GM11168 (cell line): ENCODE data around the gene LSAMP.
"Not testable (repeated sequence)": the region's sequence is repeated elsewhere in the genome, so short reads cannot be mapped to it uniquely, and the experiment has no call there.

Experiments
- in situ Hi-C: fragments of 300-500 bp; cut with MboI; formaldehyde crosslinking; loops from one replicate; pipeline ENCODE4 v1.12.0; 2022; ENCODE audit warnings: low sequenced_read_pairs; ENCODE audit not compliant: unreplicated experiment

Gene LSAMP

DNA sequence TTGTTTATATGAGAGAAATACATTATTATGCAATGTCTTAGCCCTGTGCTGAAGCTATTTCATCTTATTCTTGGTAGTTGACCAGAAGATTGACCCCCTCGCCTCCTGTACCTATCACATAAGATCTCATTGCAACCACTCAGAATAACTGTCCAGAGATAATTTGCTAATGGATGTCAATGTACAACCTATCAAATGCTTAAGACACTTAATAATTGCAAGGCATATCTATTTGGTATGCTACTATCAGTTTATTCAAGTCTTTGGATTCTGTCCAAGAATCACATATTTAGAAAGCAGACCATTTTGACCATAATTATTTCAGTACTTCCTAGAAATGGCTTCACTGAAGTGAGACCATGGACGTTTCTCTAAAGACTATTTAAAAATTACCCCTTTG lies 580.4 kb downstream of the LSAMP start:
- in situ Hi-C loops, result no loop called here

DNA sequence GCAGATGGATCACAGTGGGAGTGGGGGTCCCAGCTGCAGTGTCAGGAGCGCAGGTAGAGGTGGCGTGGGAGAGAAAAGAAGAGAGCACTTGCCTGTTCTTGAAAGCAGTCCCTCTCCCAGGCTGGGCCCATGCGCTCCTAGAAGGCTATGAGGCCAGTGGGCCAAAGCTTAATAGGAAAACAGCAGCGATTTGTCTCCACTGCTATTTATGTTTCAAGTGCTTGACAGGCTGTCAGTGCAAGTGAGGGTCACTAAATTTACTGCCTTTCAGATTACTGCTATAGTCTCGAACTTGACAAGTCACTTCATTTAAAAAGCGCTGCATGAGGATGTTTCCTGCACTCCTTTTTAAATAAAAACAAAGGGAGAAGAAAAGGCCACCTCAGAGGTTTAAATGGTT lies 582.4 kb downstream of the LSAMP start:
- in situ Hi-C loops, result no loop called here

DNA sequence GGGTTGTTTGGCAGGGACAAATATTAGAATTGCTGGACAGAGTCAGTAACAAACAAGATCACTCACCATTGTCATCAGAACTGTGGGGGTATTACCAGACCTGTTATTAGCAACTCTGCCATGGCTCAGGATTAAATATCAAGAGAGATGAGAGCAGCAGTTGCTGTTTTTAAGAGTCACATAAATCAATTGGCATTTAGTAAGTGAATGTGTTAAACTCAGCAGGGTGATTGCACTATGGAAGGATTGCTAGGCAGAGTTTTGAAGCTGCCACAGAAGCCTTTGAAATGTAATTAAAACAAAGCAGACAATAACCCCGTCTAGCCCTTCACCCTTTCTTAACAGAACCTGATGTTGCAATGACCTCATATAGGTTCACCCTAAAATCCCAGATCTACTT lies 583.2 kb downstream of the LSAMP start:
- in situ Hi-C loops, result no loop called here

DNA sequence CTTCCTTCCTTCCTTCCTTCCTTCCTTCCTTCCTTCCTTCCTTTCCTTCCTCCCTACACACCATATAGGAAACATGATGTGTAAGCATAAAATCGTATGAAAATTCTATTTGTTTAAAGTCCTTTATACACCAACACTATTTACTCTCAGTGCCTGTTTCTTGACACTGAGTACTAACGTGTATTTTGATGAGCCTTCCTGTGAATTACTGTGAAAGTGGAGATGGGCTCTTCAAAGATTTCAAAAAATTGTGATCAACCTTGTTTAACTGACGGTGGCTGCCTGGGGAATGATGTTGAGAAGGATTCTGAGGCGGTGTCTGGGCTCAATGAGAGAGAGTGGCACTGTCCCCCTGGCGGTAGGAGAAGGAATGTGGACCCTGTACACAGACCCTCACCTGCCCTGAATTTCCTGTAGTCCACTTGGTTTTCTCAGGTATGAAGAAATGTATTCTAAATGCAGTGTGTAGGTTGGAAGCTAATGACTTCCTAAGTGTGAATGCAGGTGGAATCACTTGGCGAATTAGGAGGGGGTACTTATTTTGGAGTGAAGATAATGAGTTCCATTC lies 584.0 kb downstream of the LSAMP start:
- in situ Hi-C loops, result no loop called here

GRCh38 chr3:115860766-115861165 lies 584.5 kb downstream of the LSAMP start:
- in situ Hi-C loops, result no loop called here

GRCh38 chr3:115859002-115859807 lies 586.1 kb downstream of the LSAMP start:
- in situ Hi-C loops, result no loop called here

DNA sequence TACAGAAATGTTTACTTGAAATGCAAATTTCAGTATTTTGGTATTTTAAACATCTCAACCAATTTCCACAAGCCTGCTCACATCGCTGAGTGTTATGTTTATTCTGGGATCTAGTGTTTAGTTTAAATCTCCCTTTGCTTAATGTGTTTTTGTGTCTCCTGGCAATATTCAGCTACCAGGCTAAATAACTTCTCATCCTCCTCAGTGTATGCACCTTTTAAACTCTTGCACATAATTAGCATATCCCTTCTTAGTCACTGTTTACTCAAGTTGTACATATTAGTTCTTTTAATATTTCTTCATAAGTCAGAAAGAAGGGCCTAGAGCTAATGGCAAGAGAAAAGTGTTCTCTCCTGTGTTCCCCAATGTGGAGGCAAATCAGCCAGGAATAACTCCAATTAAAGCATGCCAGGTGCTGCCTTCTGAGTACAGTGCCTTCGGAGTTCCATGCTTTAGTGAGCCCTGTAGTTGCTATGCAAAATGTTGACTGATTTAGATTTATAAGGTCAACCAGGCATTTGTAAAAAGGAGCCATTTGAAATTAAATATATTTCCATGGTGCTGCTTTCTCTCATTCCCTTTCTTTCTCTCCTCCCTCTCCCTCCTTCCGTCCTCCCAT lies 587.7 kb downstream of the LSAMP start:
- in situ Hi-C loops, result no loop called here

GRCh38 chr3:115855911-115856310 lies 589.4 kb downstream of the LSAMP start:
- in situ Hi-C loops, result no loop called here

GRCh38 chr3:115853104-115853503 lies 592.2 kb downstream of the LSAMP start:
- in situ Hi-C loops, result no loop called here

DNA sequence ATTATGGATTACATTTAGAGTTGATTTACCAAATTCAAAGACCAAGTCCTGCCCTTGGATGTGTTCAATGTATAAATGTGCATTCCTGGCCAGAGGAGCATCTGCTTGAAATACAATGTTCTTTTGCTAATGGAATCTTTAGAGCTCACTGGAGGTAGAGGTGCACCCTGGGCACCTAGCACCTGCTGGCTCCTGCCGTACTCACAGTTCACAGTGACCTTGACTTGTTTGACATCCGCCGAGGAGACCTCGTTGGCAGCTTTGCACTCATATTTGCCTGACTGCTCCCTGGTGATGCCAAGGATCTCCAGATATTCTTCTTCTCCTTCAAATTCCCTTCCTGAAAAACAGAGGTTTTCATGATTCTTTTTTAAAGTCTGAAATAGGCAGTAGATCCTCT lies 593.0 kb downstream of the LSAMP start:
- in situ Hi-C loops, result no loop called here

DNA sequence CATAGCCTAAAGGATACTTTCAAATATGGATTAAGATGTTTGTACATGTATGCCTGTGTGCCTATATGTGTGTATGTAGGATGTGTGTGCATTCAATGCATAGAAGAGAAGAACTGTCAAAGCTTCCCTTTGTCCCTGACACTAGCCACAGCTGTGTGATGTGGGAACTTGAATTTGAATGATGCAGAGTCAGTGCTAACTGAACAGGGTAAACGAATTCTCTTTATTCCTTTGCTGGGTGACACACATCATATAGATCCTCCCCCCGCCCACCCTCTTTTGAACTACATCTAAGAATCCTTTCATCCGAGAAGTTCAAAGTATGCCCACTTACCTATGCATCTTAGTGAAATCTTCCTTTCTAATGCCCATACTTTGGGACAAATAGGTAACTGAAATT lies 593.7 kb downstream of the LSAMP start:
- in situ Hi-C loops, result no loop called here

GRCh38 chr3:115848641-115849040 lies 596.6 kb downstream of the LSAMP start:
- in situ Hi-C loops, result no loop called here

DNA sequence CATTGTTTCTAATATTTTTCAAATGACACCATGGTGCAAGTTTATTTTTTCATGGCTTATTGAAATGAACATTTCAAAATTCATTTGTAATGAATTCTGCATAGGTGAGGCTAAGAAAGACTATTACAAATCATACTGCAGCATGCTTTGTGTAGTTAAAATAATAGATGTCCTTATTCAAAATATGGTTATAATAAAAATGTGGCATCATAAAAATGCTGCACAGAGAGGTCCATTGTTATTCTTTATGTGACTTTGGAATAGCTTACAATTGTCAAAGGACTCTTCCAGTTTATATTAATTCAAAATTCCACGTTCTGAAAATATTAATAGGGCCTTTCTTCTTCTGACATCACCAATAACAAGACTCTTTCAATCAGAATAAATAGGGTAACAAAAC lies 599.3 kb downstream of the LSAMP start:
- in situ Hi-C loops, result no loop called here

- in situ Hi-C loops, result not testable (repeated sequence)
These were observed 600.6 kb downstream of the LSAMP start for GRCh38 chr3:115844729-115845128.

GRCh38 chr3:115843206-115843605 lies 602.1 kb downstream of the LSAMP start:
- in situ Hi-C loops, result no loop called here

GRCh38 chr3:115839246-115839645 lies 606.0 kb downstream of the LSAMP start:
- in situ Hi-C loops, result no loop called here

DNA sequence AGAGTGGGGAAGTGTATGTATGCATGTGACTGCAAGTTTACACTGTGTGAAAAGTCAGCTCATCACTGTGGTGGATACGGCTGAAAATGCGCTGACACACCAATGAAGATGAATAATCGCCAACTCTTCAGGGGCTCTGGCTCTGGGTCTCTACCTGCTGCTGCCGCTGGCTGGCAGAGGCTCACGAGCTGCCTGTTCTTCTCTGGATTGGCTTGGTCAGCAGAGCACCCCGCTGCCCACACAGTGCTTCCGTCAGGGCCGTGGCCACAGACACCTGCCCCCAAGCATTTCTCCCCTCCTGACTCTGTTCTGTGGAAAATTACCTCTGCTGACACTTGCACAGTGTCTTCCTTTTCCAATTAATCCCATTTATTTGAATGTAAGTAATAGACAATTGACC lies 606.5 kb downstream of the LSAMP start:
- in situ Hi-C loops, result no loop called here

DNA sequence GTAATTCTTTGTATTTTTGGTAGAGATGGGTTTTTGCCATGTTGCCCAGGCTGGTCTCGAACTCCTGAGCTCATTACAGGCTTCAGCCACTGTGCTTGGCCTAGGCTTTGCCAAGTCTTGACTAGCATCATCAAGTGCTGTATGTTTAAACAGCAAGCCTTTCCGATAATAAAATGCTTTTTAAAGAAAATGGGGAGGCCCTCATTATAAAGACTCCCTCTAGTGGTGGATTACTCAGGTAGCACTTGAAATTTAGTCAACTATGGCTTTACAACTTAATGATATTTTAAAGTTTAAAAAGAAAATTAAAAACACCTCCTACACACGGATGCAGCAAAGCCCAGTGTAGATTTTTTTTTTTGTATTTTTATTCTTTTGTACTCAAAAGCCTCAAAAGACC lies 608.3 kb downstream of the LSAMP start:
- in situ Hi-C loops, result no loop called here

- in situ Hi-C loops, result no loop called here
These were observed 609.3 kb downstream of the LSAMP start for GRCh38 chr3:115835946-115836345.

GRCh38 chr3:115834068-115834467 lies 611.2 kb downstream of the LSAMP start:
- in situ Hi-C loops, result no loop called here

DNA sequence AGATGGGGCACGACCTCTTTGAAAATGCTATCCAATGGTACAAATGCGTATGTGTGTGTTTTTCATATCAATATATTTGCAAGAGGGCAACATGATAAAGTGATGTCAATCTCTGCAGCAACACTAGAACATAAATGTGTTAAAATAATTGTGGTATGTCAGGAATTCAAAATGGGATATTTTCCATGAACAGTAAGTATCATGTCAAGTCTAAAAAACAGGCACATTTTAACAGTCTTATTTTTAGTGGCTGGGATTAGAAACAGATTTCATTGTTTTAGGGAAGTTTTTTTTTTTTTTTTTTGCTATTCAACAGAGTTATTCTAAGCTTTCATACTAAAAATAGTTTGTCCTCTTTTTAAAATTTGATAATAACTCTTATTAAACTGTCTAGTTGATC lies 612.2 kb downstream of the LSAMP start:
- in situ Hi-C loops, result no loop called here

- in situ Hi-C loops, result no loop called here
These were observed 613.0 kb downstream of the LSAMP start for GRCh38 chr3:115832265-115832664.
